PFSK-1 (cell line): ENCODE results near the gene INSC.

ENCODE experiments used
- SIN3A ChIP-seq: IDR thresholded peaks from 2 replicates; pipeline ENCODE4 v1.6.1; 2012; ENCODE audit warnings: mild to moderate bottlenecking, low read length, moderate library complexity, borderline replicate concordance; ENCODE audit not compliant: insufficient read depth
- TAF1 ChIP-seq: IDR thresholded peaks from 2 replicates; pipeline ENCODE4 v1.6.1; 2012; ENCODE audit warnings: low read length, control low read depth, borderline replicate concordance; ENCODE audit not compliant: insufficient read depth
- TF ChIP-seq, protein P1 (sequence below), 2 experiments: IDR thresholded peaks; 2 replicates each; pipeline versions ENCODE4 v1.6.1 to v1.8.0; 2011 to 2012; ENCODE audit warnings: low read depth in 2 of 2, low read length in 2 of 2, control low read depth in 1 of 2, inconsistent platforms in 1 of 2, mild to moderate bottlenecking in 1 of 2, moderate library complexity in 1 of 2; ENCODE audit not compliant: insufficient read depth in 1 of 2

- no peak for TF ChIP-seq SIN3A
- TF ChIP-seq TAF1 = no peak
- TF ChIP-seq, protein P1, sequence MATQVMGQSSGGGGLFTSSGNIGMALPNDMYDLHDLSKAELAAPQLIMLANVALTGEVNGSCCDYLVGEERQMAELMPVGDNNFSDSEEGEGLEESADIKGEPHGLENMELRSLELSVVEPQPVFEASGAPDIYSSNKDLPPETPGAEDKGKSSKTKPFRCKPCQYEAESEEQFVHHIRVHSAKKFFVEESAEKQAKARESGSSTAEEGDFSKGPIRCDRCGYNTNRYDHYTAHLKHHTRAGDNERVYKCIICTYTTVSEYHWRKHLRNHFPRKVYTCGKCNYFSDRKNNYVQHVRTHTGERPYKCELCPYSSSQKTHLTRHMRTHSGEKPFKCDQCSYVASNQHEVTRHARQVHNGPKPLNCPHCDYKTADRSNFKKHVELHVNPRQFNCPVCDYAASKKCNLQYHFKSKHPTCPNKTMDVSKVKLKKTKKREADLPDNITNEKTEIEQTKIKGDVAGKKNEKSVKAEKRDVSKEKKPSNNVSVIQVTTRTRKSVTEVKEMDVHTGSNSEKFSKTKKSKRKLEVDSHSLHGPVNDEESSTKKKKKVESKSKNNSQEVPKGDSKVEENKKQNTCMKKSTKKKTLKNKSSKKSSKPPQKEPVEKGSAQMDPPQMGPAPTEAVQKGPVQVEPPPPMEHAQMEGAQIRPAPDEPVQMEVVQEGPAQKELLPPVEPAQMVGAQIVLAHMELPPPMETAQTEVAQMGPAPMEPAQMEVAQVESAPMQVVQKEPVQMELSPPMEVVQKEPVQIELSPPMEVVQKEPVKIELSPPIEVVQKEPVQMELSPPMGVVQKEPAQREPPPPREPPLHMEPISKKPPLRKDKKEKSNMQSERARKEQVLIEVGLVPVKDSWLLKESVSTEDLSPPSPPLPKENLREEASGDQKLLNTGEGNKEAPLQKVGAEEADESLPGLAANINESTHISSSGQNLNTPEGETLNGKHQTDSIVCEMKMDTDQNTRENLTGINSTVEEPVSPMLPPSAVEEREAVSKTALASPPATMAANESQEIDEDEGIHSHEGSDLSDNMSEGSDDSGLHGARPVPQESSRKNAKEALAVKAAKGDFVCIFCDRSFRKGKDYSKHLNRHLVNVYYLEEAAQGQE (IDR thresholded peaks at IDR 0.05; ENCODE audit: insufficient read depth in 1 of 2, low read depth in 2 of 2, low read length in 2 of 2) = no peak
Measured at GRCh38 chr11:15216678-15217077, 102.0 kb downstream of the INSC start.
